Stimulated activated memory B cell treated with anti-CD40 and anti-IgM and Interleukin-4, amounts not matched to agents 10 μg/mL and 1 μg/mL and 100 μg/mL, for 72 hours (primary cell): Measurements from ENCODE around the gene FOXL3.
"Not testable (repeated sequence)": the region's sequence is repeated elsewhere in the genome, so short reads cannot be mapped to it uniquely, and the experiment has no call there.

ENCODE experiments used
- ATAC-seq: fragments of 150-1000 bp; cut with Tn5 transposase; 2 replicates; pipeline ENCODE4 v1.10.0; 2021
- H3K27ac Mint-ChIP-seq: one replicate; pipeline ENCODE4 v1.8.0; 2022; ENCODE audit warnings: mild to moderate bottlenecking, mixed read lengths
- H3K27me3 Mint-ChIP-seq: one replicate; pipeline ENCODE4 v1.8.0; 2022; ENCODE audit warnings: mixed read lengths
- H3K36me3 Mint-ChIP-seq: one replicate; pipeline ENCODE4 v1.8.0; 2022; ENCODE audit warnings: mixed read lengths
- H3K4me1 Mint-ChIP-seq: one replicate; pipeline ENCODE4 v1.8.0; 2022; ENCODE audit warnings: mixed read lengths
- H3K4me3 Mint-ChIP-seq: one replicate; pipeline ENCODE4 v1.8.0; 2022; ENCODE audit warnings: mild to moderate bottlenecking, moderate library complexity, mixed read lengths
- H3K9me3 Mint-ChIP-seq: one replicate; pipeline ENCODE4 v1.8.0; 2022; ENCODE audit warnings: mixed read lengths

Gene FOXL3

DNA sequence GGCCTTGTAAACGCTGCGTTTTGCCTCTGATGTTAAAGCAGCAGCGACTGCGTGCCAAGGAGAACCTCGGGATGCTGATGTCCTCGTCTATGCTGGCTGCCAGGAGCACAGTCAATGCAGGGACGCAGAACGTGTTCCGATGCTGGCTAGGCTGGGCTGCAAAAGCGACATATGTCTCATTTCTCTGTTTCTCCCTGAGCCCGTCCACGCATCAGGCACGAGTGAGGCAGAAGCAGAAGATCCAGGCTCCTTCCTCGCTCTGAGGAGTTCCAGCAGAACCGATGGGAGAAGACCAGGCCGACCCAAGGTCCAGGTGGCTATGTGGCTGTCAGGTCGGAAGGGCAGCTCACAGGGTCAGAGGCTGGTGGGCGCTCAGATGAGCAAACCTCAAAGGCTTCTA is 3.7 kb upstream of the FOXL3 start:
- Mint-ChIP-seq H3K9me3 (peaks cover 2% of the 10 kb centered on the region), H3K27ac (no peak overlapping the region), H3K36me3 (no peaks in the 10 kb centered on the region), H3K4me1 (no peaks in the 10 kb centered on the region), H3K4me3 (no peak overlapping the region), H3K27me3 (peaks cover 46% of the 10 kb centered on the region)
- no peak for ATAC-seq

DNA sequence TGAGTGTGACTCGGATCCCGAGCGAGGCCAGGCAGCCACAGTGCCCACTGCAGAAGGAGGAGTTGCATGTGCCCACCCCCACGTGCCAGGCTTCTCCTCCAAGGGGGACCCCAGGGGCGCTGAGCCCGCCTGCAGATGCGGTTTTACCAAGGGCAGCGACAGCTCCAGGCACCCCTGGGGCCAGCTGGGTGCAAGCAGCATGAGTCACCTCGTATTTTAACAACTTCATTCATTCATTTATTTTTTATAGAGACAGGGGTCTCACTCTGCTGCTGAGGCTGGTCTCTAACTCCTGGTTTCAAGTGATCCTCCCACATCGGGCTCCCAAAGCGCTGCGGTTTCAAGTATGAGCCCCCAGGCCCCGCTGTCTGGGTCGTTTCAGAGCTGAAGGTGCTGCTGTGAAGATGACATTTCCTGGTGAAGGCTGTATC is 1.3 kb upstream of the FOXL3 start:
- ATAC-seq = no peak
- H3K27ac Mint-ChIP-seq = no peak overlapping the region
- H3K36me3 Mint-ChIP-seq = no peaks in the 10 kb centered on the region
- peaks cover 59% of the 10 kb centered on the region for H3K27me3 Mint-ChIP-seq
- H3K9me3 Mint-ChIP-seq = no peaks in the 10 kb centered on the region
- H3K4me3 Mint-ChIP-seq = no peak overlapping the region
- H3K4me1 Mint-ChIP-seq = no peaks in the 10 kb centered on the region

DNA sequence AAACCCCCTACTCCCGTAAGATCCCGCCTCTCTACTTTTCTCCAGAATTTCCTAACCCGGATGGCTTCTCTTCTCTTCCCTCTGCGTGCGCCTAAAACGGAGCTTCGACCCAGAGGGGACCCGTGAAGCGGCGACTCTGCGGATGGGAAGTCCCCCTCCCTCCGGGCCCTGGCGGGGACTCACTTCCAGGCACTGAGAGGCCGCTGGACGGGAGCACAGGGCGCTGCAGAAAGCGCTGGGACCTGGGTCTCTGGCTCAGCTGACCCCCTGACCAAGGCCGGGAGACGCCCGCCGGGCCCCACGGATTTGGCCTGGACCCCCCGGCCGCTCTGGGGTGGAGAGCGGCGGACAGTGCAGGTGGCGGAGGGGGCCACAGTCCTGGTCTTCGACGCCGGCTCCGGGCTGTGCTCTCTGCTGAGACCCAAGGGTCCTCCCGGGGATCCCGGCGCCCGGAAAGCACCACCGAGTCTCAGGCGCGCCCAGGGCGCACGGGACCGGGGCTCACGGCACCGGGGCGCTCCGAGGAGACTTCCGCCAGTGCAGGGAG is 688 bp upstream of the FOXL3 start:
- Mint-ChIP-seq H3K4me1 (no peaks in the 10 kb centered on the region), H3K27me3 (peaks cover 59% of the 10 kb centered on the region), H3K27ac (no peak overlapping the region), H3K36me3 (no peaks in the 10 kb centered on the region), H3K9me3 (no peaks in the 10 kb centered on the region), H3K4me3 (no peak overlapping the region)
- ATAC-seq = no peak

DNA sequence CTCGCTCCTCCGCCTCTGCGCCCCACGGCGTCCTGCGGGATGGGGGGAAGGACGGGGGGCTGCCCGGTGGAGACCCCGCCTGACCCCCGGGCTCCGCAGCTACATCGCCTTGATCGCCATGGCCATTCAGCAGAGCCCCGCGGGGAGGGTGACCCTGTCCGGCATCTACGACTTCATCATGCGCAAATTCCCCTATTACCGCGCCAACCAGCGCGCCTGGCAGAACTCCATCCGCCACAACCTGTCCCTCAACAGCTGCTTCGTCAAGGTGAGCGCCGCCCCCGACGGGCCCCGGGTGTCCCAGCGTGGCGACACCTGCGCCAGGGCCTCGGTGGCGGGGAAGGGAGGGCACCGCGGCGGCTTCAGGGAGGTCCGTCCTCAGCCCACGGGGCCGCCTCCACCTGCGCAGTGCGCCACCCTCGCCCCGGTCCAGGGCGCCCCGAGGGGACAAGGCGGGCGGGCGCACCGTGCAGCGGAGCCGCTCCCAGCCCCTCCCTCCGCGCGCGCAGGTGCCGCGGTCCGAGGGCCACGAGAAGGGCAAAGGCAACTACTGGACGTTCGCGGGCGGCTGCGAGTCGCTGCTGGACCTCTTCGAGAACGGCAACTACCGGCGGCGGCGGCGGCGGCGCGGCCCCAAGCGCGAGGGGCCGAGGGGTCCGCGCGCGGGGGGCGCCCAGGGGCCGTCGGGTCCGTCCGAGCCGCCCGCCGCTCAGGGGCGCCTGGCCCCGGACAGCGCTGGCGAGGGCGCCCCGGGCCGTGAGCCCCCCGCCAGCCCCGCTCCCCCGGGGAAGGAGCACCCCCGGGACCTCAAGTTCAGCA is 793 bp downstream of the FOXL3 start:
- Mint-ChIP-seq H3K4me3 (no peak overlapping the region), H3K27me3 (peaks cover 46% of the 10 kb centered on the region), H3K4me1 (no peaks in the 10 kb centered on the region), H3K36me3 (no peaks in the 10 kb centered on the region), H3K9me3 (no peaks in the 10 kb centered on the region), H3K27ac (no peak overlapping the region)
- peak; percentile 42 for ATAC-seq

DNA sequence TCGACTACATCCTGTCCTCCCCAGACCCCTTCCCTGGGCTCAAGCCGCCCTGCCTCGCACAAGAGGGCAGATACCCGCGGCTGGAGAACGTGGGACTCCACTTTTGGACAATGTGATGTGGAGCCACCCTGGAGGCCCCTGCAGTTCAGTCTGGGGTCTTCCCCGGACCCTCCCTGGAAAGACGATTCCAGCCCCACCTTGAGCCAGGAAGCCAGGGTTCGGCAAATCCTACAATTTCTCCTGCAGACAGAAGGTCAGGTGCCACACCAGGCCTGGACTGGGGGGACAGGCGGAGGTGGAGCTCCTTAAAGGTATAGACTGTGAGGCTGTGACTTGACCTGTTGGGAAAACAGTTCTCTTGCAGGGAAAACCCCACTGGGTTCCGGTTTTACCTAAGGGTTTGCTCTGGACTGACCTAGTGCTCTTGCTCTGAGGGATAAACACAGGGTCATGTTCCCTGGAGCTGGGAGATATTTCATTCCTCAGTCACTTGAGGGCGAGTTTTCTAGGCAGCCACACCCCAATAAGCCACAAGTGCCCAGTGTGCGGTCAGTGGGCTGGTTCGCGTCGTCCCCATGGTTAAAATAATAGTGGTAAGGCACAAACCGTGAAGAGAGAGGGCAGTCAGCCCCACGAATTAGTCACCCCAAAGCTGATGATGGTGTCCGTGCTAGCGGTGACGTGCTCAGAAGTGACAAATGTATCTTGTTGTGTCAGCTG is 1.6 kb downstream of the FOXL3 start:
- ATAC-seq = no peak
- H3K27me3 Mint-ChIP-seq = peaks cover 47% of the 10 kb centered on the region
- H3K4me1 Mint-ChIP-seq = no peaks in the 10 kb centered on the region
- H3K36me3 Mint-ChIP-seq = no peaks in the 10 kb centered on the region
- H3K9me3 Mint-ChIP-seq = no peaks in the 10 kb centered on the region
- no peak overlapping the region for H3K4me3 Mint-ChIP-seq
- no peak overlapping the region for H3K27ac Mint-ChIP-seq

DNA sequence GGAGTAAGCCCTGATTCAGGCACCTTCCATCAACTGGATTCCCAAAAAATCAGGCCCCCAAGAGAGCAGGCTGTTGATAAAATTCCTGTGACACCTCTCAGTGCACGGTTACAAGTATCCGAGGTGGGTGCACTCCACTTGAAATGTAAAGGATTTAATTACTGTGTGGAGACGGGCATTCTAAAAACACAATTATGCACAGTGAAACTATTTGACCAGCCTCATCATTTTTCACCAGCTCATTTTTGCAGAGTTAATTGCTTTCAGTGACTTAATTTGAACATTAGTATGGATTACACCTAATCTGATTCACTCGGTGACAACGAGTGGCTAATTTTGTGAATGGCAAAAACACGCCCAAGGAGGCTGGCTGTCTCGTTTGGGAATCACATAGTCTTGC is 2.3 kb downstream of the FOXL3 start:
- Mint-ChIP-seq H3K4me1 (no peaks in the 10 kb centered on the region), H3K4me3 (no peak overlapping the region), H3K27ac (no peak overlapping the region), H3K9me3 (no peaks in the 10 kb centered on the region), H3K27me3 (peaks cover 51% of the 10 kb centered on the region), H3K36me3 (no peaks in the 10 kb centered on the region)
- no peak for ATAC-seq

DNA sequence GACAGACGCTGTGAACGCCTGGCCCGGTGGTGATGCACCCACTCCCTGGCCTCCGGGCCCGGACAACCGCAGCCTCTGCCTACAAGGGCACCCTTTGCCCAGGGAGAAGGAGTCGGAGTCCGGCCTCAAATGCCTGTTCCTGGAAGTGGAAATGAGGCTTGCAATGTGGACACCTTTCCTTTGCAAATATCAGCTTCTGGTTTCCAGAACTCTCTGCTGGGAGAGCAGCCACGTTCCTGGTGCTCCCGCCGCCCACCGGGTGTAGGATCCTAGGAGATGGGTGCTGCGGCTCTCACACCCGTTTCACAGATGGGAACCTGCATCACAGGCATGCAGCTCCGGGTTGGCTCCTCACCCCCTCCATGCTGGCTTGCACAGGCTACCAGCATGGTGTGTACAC is 2.9 kb downstream of the FOXL3 start:
- H3K9me3 Mint-ChIP-seq = no peaks in the 10 kb centered on the region
- H3K4me1 Mint-ChIP-seq = no peaks in the 10 kb centered on the region
- no peaks in the 10 kb centered on the region for H3K36me3 Mint-ChIP-seq
- H3K27me3 Mint-ChIP-seq = peaks cover 45% of the 10 kb centered on the region
- no peak overlapping the region for H3K4me3 Mint-ChIP-seq
- no peak overlapping the region for H3K27ac Mint-ChIP-seq
- ATAC-seq = no peak

DNA sequence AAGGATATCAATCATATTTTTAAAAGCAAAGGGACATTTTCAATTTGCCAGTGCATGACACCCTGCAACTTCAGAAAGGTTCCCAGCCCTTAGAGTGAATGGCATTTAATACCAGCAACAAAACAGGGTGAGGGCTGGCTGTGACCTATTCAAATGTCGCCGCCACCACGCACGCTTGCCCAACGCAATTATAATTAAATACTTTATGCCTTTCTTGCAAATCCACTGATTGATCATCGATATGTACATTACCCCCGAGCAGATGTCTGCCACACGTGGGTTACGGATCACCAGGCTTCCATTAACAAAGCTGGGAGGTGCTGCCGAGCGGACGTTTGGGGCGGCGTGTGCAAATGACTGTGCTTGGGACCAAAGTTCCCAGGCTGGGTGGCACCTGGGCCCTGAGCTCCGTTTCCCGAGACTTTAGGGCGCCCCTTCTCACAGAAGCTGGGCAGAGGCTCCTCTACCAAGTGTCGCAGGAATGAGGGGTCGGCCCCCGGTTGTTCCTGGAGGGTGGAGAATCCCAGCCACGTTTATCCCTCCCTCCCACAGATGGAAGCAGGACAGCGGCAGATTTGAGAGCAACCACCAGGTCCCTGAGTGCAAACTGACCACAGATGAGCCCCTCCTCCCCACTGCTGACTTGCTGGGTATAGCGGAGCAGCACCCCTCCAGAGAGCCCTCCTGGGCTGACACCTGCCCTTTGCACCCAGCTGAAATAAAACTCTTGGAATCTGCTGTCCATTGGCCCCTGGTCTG is 3.9 kb downstream of the FOXL3 start:
- Mint-ChIP-seq H3K4me3 (no peak overlapping the region), H3K9me3 (no peaks in the 10 kb centered on the region), H3K4me1 (no peaks in the 10 kb centered on the region), H3K27ac (no peak overlapping the region), H3K36me3 (no peaks in the 10 kb centered on the region), H3K27me3 (peaks cover 35% of the 10 kb centered on the region)
- no peak for ATAC-seq

DNA sequence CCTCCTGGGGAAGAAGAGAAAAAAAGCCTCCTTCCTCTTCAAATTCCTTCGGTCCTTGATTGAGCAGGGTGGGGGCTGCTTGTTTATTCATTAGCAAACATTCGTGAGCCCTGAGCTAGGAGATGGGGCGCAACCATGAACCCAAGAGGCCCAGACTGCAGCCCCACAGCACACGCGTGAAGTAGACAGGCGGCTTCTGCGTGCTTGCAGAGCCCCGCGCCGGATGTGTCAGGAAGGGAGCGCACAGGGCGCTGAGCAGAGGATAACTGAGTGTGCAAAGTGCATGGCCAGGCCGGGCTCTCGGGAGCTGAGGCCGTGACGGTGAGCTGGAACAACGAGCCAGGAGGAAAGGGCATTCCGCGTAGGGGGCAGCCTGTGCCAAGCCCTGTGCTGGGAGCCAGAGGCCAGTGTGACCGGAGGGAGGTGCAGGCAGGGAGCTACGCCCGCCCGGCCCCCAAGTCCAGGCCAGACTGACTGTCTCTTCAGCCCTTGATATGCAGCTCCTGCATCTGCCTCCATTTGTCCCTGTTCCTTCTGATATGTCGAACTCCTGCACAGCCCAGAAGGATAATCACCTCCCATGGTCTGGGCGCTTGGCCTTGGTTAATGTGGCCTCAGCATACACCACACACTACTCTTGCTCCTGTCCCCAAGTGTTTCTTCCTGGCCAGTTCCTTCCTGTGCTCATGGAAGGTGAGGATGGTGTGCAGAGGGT is 4.6 kb downstream of the FOXL3 start:
- no peak for ATAC-seq
- Mint-ChIP-seq H3K4me1 (no peaks in the 10 kb centered on the region), H3K4me3 (no peak overlapping the region), H3K27me3 (peaks cover 30% of the 10 kb centered on the region), H3K36me3 (no peaks in the 10 kb centered on the region), H3K9me3 (no peaks in the 10 kb centered on the region), H3K27ac (no peak overlapping the region)

DNA sequence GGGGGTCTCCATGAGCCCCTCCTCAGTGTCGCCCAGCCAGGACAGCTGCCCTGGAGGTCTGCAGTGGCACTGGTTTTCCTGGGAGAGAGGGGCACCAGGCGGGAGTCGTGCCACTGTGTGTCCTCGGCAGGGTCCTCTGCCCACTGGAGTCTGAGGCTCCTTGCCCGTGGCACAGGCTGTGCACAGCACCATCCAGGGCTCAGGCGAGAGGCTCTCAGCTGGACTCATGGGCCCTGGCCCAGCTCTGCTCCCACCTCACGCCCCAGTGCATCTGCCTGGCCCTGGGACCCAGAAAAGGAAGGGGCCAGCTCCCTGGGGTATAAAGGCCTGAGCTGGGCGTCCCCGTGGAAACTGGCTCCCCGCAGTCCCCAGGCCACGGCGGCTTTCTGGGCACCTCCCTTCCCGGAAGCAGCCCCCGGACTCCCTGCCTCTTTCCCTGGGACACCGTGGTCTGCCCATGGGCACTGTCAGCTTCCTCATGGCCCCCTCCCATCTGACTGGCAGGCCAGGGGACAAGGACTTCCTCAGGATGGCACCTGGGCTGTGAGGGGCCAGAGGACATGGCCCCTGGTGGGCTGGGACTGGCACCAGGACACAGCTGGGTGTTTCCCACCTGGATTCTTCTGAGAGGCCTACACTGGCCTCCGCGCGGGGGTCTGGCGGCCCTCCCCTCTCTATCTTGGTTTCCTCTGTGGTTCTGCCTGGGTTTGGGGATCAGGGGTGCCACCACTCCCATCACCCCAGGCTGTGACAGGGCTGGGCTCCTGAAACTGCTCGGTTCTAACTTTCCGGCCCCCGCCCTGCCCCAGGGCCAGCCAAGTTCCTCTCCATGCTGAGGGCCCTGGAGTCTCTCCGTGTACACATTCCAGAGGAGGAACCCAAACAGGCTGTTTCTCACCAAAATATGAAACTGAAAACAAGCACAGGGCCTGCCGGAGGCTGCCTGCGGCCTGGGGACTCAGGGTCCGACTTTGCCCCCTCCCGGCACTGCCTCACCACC is 5.5 kb downstream of the FOXL3 start:
- Mint-ChIP-seq H3K27ac (no peak overlapping the region), H3K9me3 (no peaks in the 10 kb centered on the region), H3K27me3 (peaks cover 30% of the 10 kb centered on the region), H3K36me3 (no peaks in the 10 kb centered on the region), H3K4me1 (no peaks in the 10 kb centered on the region), H3K4me3 (no peak overlapping the region)
- ATAC-seq = no peak

DNA sequence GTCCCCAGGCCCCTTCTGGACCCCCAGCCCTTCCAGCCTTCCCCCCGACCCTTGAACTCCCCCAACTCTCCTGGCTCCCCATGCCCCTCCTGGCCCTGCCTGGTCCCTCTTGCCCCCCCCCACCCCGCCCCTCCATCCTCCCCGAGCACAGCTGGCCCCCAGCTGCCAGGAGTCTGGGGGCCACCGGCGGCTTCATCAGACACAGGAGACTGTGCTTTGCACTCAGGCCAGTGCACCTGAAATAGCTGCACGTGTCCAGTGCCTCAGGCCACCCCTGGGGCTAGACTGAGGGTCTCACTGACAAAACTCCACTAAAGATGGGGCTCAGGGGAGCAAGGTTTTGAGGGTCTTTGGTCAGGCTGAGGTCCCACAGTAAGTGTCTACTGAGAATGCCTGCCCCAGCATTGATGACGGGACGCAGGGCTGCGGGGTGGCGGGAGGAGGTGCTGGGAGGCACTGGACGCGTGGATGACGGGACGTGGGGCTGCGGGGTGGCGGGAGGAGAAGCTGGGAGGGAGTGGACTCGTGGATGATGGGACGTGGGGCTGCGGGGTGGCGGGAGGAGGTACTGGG is 6.5 kb downstream of the FOXL3 start:
- no peak for ATAC-seq
- no peak overlapping the region for H3K4me3 Mint-ChIP-seq
- H3K27ac Mint-ChIP-seq = no peak overlapping the region
- no peaks in the 10 kb centered on the region for H3K4me1 Mint-ChIP-seq
- no peaks in the 10 kb centered on the region for H3K9me3 Mint-ChIP-seq
- peaks cover 27% of the 10 kb centered on the region for H3K27me3 Mint-ChIP-seq
- no peaks in the 10 kb centered on the region for H3K36me3 Mint-ChIP-seq

DNA sequence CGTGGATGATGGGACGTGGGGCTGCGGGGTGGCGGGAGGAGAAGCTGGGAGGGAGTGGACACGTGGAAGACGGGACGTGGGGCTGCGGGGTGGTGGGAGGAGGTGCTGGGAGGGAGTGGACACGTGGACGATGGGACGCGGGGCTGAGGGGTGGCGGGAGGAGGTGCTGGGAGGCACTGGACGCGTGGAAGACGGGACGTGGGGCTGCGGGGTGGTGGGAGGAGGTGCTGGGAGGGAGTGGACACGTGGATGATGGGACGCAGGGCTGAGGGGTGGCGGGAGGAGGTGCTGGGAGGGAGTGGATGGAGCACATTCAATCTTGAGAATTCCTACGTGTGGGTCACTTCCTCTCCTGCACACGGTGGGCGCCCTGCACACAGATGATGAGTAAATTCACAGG is 7.2 kb downstream of the FOXL3 start:
- not testable (repeated sequence) for H3K4me1 Mint-ChIP-seq

DNA sequence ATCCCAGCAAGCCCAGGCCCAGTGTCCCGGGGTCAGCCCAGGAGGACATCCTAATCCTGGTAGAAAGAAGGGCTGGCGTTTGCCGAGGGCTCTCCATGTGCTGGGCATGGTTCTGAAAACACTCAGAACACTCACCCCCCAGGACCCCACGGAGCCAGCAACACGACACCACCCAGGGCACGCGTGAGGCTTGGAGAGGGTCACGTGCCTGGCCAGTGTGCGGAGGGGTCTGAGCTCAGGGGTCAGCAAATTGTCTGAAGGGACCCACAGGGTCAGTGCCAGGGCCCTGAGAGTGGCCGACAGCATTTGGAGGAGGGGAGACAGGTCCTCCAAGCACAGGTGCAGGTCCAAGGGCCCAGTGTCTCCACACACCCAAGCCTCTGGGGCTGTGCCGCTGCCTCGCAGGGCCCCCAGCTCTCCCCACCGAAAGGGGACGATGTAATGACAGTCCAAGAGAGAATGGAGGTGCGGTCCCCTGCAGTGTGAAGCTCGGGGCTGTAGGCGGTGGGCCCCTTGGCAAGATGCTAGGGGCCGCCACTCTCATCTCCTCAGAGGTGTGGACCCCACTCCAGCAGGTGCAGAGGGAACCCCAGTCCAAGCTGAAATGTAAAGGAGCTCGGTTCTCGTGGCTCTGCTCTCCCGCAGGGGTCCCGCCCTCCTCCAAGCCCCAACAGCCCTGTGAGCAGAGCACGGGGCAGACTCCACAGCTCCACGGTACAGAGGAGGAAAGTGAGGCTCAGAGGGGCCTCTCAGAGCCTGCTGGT is 7.8 kb downstream of the FOXL3 start:
- H3K27me3 Mint-ChIP-seq = peaks cover 16% of the 10 kb centered on the region
- H3K4me1 Mint-ChIP-seq = no peaks in the 10 kb centered on the region
- H3K36me3 Mint-ChIP-seq = no peaks in the 10 kb centered on the region
- H3K9me3 Mint-ChIP-seq = no peaks in the 10 kb centered on the region
- no peak overlapping the region for H3K4me3 Mint-ChIP-seq
- no peak overlapping the region for H3K27ac Mint-ChIP-seq
- ATAC-seq = no peak

More for the DNA sequence above, 7.2 kb downstream of the FOXL3 start:
- H3K36me3 Mint-ChIP-seq, ATAC-seq, H3K4me3 Mint-ChIP-seq, H3K27ac Mint-ChIP-seq, H3K9me3 Mint-ChIP-seq: not testable (repeated sequence)
- peaks cover 21% of the 10 kb centered on the region for H3K27me3 Mint-ChIP-seq
